Bronchial epithelial cell (primary cell): Measurements from ENCODE around the gene AMFR. TPM values are rescaled to one million over a fixed set of nuclear protein-coding genes. Genes with fewer than 3 reads are reported as not detected.

Experiments
- DNase-seq: peaks from one replicate; pipeline ENCODE4 v3.0.0-alpha.2; 2010; ENCODE audit warnings: low read depth
- FAIRE-seq: peaks from 2 replicates; lab custom pipeline; 2011; peaks lifted over from hg19 to GRCh38; lab: Jason Lieb, UNC
- H3K27me3 ChIP-seq: 2 replicates; pipeline ENCODE4 v1.5.1; 2011; ENCODE audit warnings: low read length; ENCODE audit not compliant: control insufficient read depth, insufficient read depth
- H3K36me3 ChIP-seq: 2 replicates; pipeline ENCODE4 v1.5.1; 2011; ENCODE audit warnings: low read length; ENCODE audit not compliant: control insufficient read depth, insufficient read depth
- H3K4me3 ChIP-seq: 2 replicates; pipeline ENCODE4 v1.5.1; 2011; ENCODE audit warnings: mild to moderate bottlenecking, low read depth, low read length, control low read depth
- CTCF ChIP-seq: IDR thresholded peaks from 2 replicates; pipeline ENCODE4 v1.5.1; 2011; ENCODE audit warnings: mild to moderate bottlenecking, moderate library complexity, low read length, control low read depth, inconsistent platforms; ENCODE audit not compliant: insufficient read depth, severe bottlenecking
- total RNA-seq: library from RNA; depleted of rRNA; stranded (reverse); fragments of >200 nt; gene quantifications from 2 replicates; pipeline ENCODE4 v1.2.1, GENCODE V29; 2014

Gene AMFR
- total RNA-seq, 1 donor from 2014 or later, result 224 TPM

- no peak overlapping the region for H3K4me3 ChIP-seq
- TF ChIP-seq CTCF, result peak; percentile 7
- peaks cover 6% of the 10 kb centered on the region for H3K36me3 ChIP-seq
- FAIRE-seq, result no peak
- no peaks in the 10 kb centered on the region for H3K27me3 ChIP-seq
- no peak for DNase-seq
Measured at GRCh38 chr16:56357765-56358322, 67.5 kb downstream of the AMFR start.

DNA sequence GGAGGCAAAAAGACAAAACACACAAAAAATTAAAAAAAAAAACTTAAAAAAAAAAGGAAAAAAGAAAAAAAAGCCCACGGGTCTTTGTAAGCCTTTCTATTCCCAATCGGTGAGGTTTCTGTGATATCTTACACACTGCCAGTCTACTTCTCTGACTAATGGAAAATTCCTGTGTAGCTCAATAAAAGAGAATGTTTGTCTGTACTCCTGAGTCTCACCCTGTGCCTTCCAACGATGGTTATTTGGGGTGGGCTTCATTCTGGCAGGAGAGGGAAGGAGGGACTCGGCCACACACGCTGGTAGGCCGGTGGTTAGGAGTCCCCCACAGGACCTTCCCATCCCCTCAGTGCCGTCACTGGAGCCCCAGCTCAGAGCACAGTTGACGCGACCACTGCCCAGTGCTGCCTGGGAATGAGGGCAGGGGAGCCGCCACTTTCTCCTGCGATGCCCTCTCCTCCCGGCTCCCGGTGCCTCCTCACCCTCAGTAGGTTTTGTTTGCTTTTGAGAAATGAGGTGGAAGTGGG lies 68.0 kb downstream of the AMFR start:
- Histone ChIP-seq H3K4me3 (peak overlapping the region; percentile 39), H3K27me3 (peaks cover 2% of the 10 kb centered on the region), H3K36me3 (peaks cover 5% of the 10 kb centered on the region)
- no peak for TF ChIP-seq CTCF
- peak; percentile 46 for DNase-seq
- no peak for FAIRE-seq

GRCh38 chr16:56356276-56357240 lies 68.8 kb downstream of the AMFR start:
- Histone ChIP-seq H3K4me3 (peak overlapping the region; percentile 39), H3K27me3 (peaks cover 4% of the 10 kb centered on the region), H3K36me3 (no peaks in the 10 kb centered on the region)
- FAIRE-seq, result no peak
- DNase-seq, result peak; percentile 66
- TF ChIP-seq CTCF, result peak; percentile 94

GRCh38 chr16:56355786-56356275 lies 69.5 kb downstream of the AMFR start:
- no peak overlapping the region for H3K4me3 ChIP-seq
- no peaks in the 10 kb centered on the region for H3K36me3 ChIP-seq
- peaks cover 4% of the 10 kb centered on the region for H3K27me3 ChIP-seq
- FAIRE-seq, result no peak
- no peak for DNase-seq
- TF ChIP-seq CTCF, result no peak

DNA sequence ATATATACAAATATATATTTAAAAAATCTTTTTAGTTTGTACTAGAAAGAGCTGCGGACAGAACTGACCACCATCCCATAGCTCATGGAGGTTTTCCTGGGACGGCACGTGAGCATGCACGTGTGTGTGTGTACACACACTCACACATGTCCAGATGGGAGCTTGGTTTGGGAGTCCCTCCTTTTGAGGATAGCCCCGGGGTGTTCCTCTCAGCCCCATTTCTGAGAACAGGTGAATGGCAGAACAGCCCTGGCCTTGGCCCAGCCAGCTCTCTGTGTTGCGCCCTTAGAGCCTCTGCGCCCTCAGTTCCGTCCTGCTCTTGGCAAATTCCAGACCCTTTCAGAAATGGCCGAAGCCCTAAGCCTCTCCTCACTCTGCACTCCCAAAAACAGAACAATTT lies 70.1 kb downstream of the AMFR start:
- FAIRE-seq, result no peak
- H3K36me3 ChIP-seq, result no peaks in the 10 kb centered on the region
- DNase-seq, result no peak

More for the DNA sequence above, 70.1 kb downstream of the AMFR start:
- Histone ChIP-seq H3K27me3 (peaks cover 4% of the 10 kb centered on the region), H3K4me3 (no peak overlapping the region)
- no peak for TF ChIP-seq CTCF
